H54 (cell line): ENCODE measurements around the gene AKAP8.
"Not testable (repeated sequence)": the region's sequence is repeated elsewhere in the genome, so short reads cannot be mapped to it uniquely, and the experiment has no call there.

Experiments used
- DNase-seq: peaks from one replicate; pipeline ENCODE4 v3.0.0; 2011; ENCODE audit warnings: low spot score, mixed read lengths; ENCODE audit not compliant: insufficient read length
- FAIRE-seq: peaks from 3 replicates; lab custom pipeline; 2011; peaks lifted over from hg19 to GRCh38; lab: Jason Lieb, UNC
- POLR2A ChIP-seq: IDR thresholded peaks from 2 replicates; pipeline ENCODE4 v1.6.1; 2011; ENCODE audit warnings: low read depth, mild to moderate bottlenecking, low read length

Gene AKAP8

DNA sequence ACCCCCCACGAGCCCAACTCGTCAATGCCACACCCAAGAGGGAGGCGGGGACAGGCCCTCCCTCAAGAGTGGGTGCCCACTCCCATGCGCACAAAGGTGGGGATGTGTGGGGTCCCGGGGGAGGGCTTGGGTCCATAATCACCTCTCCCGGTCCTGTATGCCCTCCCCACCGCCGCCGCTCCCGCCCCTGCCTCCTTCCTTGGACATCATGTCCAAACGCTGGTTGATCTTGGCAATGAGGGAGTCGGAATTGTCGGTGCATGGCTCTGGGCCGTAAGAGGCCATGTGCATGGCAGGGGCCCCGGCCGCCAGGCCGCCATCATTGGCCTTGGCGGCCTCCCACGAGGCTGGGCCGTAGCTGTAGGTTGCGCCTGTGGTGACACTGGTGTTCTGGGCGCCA, 5.9 kb downstream of the AKAP8 start:
- DNase-seq (no peak), FAIRE-seq (no peak)
- no peak for TF ChIP-seq POLR2A

DNA sequence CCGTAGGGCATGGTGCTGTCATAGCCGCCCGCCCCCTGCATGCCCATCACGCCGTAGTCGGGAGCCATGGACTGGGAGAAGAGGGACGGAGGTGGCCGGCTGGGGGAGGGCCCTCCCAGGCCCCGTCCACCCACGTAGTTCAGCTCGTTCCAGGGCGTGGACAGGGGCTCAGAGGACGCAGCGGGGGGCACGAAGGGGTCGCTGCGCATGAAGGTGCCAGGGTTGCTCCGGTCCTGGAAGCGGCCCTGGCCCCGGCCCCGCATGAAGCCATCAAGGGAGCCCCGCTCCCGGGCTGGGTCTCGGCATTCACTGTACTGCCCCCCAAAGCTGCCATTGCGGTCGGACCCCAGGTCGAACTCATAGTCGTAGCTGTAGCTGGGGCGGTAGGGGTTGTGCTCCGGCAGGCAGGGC, 6.7 kb downstream of the AKAP8 start:
- TF ChIP-seq POLR2A: no peak
- FAIRE-seq (no peak), DNase-seq (no peak)

DNA sequence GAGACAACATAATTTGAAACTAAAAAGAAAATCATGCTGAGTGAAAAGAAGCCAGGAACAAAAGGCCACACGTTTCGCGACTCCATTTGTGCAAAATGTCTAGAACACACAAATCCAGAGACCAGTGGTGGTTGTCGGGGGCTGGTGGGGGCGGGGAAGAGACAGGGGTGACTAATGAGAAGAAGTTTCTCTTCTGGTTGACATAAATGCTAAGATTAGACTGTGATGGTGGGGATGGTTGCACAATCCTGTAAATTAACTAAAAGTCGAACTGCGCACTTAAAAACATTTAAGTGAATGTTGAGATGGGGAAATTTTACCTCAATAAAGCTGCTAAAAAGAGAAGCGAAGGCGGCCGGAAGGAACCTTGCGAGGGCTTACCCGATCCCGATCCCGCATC, 7.1 kb downstream of the AKAP8 start:
- DNase-seq: no peak
- TF ChIP-seq POLR2A: no peak
- FAIRE-seq: no peak

DNA sequence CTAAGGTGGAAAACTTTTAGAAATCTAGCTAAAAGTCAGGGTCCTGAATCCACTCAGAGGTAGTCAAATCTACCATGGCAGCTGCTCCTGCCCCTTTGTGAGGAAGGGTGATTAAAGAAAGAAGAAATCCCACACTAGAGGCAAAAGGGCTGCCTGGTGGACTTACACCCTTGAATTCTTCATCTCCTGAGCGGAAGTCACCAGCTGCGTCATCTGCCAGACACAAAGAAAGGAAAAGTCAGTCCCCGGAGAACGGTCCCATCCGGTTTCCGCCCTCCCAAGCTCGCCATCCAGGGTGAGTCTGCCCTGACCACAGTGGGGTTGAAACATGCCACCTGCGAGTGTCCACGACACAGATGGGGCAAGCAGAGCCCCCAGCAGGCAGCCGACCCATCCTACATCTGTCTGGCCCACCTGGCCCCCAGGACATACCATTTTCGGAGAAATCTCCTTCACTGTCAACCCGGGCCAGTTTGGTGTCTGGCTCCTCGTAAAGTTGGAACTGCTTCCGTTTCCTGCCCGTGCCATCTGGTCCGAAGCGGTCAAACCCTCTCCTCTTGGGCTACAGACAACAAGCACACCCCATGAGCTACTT, 7.7 kb downstream of the AKAP8 start:
- DNase-seq (no peak), FAIRE-seq (no peak)
- no peak for TF ChIP-seq POLR2A

DNA sequence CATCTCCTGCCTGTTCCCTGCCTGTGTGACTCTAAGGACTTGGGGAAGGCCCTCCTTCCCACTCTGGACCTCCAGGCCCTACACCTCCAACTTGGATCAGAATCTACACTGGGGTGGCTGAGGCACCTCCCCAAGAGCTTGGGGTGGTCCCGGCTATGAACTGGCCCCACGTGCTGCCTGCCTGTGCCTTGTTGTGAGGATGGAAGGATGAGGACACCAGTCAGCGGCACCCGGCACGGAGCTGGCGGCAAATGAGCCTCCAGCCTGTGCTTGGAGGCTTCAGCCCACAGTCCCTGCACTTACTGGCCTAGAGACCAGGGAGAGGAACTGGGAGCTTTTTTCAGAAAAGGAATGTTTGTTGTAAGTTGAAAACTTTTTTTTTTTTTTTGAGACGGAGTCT, 8.5 kb downstream of the AKAP8 start:
- no peak for DNase-seq
- FAIRE-seq: no peak
- no peak for TF ChIP-seq POLR2A

DNA sequence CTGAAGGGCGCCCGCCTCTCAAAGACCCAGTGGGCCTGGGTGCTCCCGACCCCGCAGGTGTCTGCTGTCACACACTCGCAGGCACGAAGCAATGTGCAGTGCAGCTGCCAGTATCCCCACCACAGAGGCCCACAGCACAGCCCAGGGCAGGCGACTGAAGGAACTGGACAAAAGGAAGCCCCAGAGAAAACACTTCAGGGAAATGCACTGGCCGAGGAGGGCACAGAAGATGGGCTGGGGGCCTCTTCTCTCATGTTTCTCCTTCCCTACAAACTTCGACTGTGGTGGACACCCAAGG, 10.0 kb downstream of the AKAP8 start:
- FAIRE-seq (no peak), DNase-seq (no peak)
- no peak for TF ChIP-seq POLR2A

DNA sequence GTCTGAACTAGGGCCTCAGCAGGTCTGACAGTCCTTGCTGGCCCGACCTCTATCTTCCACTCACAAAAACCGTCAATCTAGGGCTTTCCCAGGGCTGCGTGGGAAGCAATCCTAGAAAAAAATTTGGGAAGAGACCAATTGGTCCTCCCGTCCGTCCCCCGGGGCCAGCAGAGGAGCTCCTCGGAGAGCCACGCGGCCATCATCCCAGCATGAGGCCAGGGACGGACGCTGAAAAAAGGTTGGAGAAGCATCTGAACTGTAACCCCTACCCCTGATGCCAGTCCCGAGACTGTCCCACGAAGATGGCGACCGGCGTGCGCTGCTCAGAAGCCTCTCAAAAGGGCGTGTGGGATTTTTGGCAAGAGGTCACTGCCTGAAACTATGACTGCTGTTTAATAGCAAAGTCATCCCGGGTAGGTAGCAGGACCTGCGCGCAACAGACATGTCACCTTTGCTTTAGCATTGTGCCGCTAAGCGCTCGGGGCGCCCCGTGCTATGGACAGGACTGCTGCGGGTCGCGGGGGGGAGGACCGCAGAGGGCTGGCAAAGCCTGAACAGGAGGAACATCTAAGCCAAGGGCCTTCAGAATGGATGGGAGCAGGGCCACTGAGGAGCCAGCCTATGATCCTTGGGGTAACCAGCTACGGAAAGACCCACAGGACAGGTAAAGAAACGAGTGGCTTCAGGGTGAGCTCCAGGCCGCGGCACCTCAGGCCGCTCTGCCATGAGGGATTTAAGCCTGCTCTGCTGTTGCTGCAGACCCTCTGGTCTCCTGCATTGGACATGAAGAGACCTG, 10.6 kb downstream of the AKAP8 start:
- no peak for FAIRE-seq
- TF ChIP-seq POLR2A: no peak

DNA sequence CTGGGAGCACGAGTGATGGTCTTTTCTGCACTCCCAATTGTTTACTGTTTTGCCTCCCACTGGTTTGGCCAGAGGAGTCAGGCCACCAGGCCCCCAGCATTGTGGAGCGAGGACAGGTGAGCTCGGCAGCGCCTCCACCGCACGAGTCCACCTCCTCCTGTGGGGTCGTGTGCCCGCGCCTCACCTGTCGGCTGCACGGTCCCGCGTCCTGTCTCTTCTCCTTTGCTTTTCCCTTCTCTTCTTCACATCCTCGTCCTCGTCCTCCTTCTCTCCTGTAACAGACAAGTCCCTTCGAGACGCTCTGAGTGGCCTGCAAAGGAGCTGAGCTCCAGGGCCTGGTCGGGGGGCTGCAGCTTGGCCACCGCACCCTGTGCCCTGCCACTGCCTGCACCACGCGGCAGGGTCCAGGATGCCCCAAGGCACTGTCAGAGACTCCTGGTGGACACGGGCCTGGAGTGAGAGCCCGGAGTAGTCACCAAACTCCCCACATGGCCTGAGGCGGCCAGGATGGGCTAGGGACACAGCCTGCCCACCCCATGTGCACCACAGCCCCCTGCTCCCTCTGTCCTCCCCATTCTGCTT, 11.4 kb downstream of the AKAP8 start:
- no peak for FAIRE-seq
- TF ChIP-seq POLR2A: no peak
- DNase-seq: no peak

More for the DNA sequence above, 10.6 kb downstream of the AKAP8 start:
- DNase-seq: no peak

DNA sequence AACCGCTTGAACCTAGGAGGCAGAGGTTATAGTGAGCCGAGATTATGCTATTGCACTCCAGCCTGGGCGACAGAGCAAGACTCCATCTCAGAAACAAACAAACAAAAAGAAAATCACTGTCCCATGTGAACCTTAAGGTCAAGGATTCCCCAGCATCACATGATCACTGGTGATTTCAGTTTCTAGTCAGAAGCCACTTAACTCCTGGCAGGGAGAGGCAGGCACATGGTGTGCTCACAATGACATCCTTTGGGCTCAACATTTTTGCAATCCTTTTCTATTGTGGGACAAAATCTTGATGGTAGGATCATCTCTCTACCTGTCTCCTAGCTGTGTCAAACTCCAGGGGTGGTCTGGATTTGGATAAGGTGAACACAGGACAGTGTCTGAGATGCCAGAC, 12.1 kb downstream of the AKAP8 start:
- FAIRE-seq: no peak
- DNase-seq: no peak
- no peak for TF ChIP-seq POLR2A

DNA sequence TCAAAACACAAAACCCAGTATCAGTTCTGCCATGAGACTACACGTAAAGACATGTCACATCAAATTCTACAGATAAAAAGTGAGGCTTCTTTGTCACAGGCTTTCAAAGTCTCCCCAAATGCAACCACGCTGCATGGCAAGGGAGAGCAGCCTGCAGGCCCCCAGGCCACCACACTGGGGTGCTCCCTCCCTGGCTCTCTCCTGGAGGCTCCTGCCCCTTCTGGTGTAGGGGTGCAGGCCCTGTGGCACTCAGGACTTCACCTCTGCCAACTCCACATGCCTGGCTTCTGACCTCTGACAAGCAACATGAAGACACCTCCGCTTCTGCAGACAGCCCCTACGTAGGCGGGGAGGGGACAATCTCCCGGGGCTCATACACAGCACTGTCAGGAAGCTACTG, 14.3 kb downstream of the AKAP8 start:
- DNase-seq (no peak), FAIRE-seq (no peak)
- no peak for TF ChIP-seq POLR2A

DNA sequence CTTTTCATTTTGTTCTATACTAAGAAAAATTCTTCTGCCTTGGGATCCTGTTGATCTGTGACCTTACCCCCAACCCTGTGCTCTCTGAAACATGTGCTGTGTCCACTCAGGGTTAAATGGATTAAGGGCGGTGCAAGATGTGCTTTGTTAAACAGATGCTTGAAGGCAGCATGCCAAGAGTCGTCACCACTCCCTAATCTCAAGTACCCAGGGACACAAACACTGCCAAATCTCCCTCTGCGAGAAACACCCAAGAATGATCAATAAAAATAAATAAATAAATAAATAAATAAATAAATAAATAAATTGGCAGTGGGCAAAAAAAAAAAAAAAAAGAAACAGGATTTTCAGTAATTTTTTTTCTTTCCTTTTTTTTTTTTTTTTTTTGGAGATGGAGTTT, 15.8 kb downstream of the AKAP8 start:
- not testable (repeated sequence) for FAIRE-seq, DNase-seq

DNA sequence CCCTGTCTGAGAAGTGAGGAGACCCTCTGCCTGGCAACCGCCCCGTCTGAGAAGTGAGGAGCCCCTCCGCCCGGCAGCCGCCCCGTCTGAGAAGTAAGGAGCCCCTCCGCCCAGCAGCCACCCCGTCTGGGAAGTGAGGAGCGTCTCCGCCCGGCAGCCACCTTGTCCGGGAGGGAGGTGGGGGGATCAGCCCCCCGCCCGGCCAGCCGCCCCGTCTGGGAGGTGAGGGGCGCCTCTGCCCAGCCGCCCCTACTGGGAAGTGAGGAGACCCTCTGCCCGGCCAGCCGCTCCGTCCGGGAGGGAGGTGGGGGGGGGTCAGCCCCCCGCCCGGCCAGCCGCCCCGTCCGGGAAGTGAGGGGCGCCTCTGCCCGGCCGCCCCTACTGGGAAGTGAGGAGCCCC, 16.5 kb downstream of the AKAP8 start:
- not testable (repeated sequence) for DNase-seq, FAIRE-seq

DNA sequence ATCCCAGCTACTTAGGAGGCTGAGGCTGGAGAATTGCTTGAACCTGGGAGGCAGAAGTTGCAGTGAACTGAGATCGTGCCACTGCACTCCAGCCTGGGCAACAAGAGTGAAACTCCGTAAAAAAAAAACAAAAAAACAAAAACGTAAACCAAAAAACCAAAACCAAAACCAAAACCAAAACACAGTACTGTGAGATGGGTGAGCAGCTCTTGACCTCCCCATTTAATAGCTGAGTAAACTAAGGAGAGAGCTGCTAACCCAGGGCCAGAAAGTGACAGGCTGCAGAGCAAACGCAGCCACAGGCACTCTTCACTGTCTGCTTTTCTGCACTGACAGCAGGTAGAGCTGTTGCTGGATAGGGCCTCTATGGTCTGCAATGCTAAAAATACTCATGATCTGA, 19.6 kb downstream of the AKAP8 start:
- not testable (repeated sequence) for DNase-seq, FAIRE-seq

DNA sequence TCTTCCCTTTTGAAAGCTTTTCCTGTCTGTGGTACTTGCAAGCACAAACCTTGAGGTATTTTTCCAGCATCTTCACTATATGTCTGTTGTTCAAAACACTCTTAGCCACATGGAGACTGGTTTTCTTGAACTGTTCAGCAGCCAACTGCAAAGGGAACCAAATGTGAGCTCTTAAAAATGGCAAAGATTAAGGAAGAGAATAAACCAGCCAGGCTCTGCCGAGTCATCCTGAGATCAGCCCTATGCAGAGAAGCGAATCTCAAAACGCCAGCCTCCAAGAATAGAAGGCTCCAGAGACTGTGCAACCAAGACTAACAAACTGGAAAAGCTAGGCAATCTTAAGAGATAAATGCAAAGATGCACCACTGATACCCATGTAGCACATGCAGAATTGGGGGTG, 20.7 kb downstream of the AKAP8 start:
- no peak for DNase-seq
- TF ChIP-seq POLR2A: no peak
- FAIRE-seq: no peak

DNA sequence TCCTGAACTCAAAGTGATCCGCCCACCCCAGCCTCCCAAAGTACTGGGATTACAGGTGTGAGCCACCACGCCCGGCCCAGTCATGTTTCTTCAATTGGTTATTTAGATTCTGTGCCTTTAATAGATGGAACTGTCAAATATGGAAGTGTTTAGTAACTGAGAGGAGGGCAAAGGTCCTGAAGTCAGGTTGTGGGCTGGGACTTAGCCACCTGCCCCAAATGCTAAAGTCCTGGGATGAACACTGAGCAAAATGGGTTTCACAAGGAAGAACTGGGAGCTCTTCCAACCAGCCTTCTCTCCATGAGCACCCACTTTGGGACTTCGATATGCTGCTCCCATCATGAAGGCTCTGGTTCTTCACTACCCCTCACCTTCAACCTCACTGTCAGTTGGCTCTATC, 21.7 kb downstream of the AKAP8 start:
- FAIRE-seq: no peak
- no peak for DNase-seq
- no peak for TF ChIP-seq POLR2A
